Measurements from ENCODE around the gene RNF144A. TPM values are rescaled to one million over a fixed set of nuclear protein-coding genes. Genes with fewer than 3 reads are reported as not detected.

The RNF144A gene
- total RNA-seq, 1 donor from 2014 or later, result 52.8 TPM

DNA sequence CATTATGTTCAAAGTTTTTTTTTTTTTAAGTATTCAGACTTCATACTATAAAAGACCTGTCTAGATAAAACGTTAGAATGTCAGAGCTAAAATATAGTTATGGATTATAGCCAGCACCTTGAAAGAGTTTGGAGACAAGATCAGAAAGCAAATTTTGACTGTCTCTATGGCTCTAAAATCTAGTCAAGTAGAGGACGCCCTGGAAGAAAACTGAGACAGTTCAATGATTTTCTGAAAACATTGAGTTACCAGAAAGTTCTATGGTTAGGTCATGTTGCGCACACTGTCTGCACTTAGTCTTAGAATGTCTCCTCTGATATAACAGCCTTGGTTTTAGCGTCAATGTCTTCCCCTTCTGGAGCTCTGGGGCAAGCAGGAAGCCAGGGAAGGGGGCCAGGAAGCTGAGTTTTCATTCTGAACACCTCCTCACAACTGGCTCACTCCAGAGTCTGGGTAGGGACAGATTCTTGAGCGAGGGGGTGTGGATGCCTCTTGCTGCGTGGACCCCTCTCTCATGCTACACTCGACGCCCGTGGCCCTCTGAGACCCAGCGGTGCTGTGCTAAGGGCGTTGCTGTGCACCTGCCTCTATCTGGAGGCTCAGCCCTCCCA lies 99.5 kb downstream of the RNF144A start:
- H3K36me3 Mint-ChIP-seq, result peaks cover 23% of the 10 kb centered on the region
- H3K4me3 Mint-ChIP-seq, result no peak overlapping the region
- peaks cover 82% of the 10 kb centered on the region for H3K4me1 Mint-ChIP-seq
- TF ChIP-seq, protein P1, sequence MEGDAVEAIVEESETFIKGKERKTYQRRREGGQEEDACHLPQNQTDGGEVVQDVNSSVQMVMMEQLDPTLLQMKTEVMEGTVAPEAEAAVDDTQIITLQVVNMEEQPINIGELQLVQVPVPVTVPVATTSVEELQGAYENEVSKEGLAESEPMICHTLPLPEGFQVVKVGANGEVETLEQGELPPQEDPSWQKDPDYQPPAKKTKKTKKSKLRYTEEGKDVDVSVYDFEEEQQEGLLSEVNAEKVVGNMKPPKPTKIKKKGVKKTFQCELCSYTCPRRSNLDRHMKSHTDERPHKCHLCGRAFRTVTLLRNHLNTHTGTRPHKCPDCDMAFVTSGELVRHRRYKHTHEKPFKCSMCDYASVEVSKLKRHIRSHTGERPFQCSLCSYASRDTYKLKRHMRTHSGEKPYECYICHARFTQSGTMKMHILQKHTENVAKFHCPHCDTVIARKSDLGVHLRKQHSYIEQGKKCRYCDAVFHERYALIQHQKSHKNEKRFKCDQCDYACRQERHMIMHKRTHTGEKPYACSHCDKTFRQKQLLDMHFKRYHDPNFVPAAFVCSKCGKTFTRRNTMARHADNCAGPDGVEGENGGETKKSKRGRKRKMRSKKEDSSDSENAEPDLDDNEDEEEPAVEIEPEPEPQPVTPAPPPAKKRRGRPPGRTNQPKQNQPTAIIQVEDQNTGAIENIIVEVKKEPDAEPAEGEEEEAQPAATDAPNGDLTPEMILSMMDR (IDR thresholded peaks at IDR 0.05; ENCODE audit: unreplicated experiment), result no peak
- DNase-seq (ENCODE audit: low spot score in 2 of 2, unreplicated experiment in 2 of 2), result no peak
- peak overlapping the region; percentile 93 for H3K27ac Mint-ChIP-seq
- H3K27me3 Mint-ChIP-seq (ENCODE audit: low read depth), result no peaks in the 10 kb centered on the region
- H3K9me3 Mint-ChIP-seq, result no peaks in the 10 kb centered on the region

DNA sequence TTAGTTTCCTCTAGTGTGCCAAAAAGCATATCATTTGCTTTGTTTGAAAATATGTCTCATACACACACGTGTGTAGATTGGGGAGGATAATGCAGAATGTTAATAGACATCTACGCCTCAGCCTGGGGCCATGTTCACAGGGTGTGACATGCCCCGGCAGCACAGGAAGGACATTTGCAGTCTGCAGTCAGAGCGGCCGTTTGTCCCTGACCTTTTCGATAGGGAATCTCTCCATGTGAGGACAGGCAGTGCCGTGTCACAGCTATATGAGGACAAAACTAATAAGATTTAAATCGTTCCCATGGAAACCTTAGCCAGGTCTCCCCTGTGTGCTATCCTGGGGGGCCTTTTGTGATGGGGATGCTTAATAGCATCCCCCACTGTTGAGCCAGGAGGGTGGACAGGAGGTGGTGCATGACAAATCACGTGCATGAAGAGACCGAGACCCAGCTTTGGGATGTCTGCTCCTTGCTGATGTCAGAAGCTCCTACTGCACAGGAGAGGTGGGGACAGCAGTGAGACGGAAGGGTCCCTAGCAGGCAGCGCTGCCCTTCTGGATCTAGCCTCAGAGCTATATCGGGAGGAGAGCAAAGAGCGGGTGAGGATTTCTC lies 100.6 kb downstream of the RNF144A start:
- Mint-ChIP-seq H3K36me3 (peaks cover 23% of the 10 kb centered on the region), H3K27me3 (ENCODE audit: low read depth) (no peaks in the 10 kb centered on the region), H3K27ac (peak overlapping the region; percentile 93), H3K9me3 (no peaks in the 10 kb centered on the region), H3K4me3 (no peak overlapping the region), H3K4me1 (peaks cover 81% of the 10 kb centered on the region)
- no peak for DNase-seq (ENCODE audit: low spot score in 2 of 2, unreplicated experiment in 2 of 2)
- TF ChIP-seq, protein P1 (IDR thresholded peaks at IDR 0.05; ENCODE audit: unreplicated experiment), result no peak

DNA sequence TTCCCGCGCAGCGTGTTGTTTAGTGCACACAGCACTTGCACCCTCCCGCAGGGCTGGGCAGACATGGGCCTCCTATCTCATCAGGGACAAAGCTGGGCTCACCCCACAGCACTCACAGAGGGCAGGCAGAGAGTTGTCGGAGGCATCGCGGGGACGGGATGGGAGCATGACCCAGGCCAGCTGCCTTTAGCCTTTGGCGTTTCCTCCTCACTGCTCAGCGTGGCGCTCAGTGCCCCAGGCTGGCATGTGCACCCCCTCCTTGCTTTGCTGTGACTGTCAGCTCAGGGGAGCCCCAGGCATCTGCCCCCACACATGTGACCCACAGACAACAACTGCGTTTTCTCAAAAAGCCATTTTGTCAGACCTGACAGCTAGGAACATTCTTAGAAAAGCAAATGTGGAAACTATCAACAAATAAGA lies 101.1 kb downstream of the RNF144A start:
- TF ChIP-seq, protein P1 (IDR thresholded peaks at IDR 0.05; ENCODE audit: unreplicated experiment), result no peak
- H3K27me3 Mint-ChIP-seq (ENCODE audit: low read depth), result no peaks in the 10 kb centered on the region
- H3K36me3 Mint-ChIP-seq, result peaks cover 23% of the 10 kb centered on the region
- H3K4me1 Mint-ChIP-seq, result peaks cover 82% of the 10 kb centered on the region
- peak overlapping the region; percentile 93 for H3K27ac Mint-ChIP-seq
- no peak overlapping the region for H3K4me3 Mint-ChIP-seq
- no peaks in the 10 kb centered on the region for H3K9me3 Mint-ChIP-seq
- DNase-seq (ENCODE audit: low spot score in 2 of 2, unreplicated experiment in 2 of 2), result no peak

DNA sequence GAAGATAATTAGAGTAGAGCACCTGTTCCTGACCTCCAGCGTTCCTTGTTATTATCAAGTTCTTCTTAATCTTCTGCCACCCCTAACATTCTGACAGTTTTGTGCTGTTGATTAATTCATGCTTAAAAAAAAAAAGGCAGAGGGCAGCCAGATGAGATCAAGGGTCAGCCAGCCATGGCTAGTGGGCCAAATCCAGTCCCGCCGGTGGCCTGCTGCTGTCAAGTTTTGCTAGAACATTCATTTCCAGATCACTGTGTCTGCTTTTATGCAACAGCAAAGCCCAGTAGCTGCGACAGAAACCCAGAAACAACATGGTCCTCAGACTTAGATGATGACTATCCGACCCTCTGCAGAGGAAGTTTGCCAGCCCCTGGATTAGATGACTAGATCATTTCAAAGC lies 101.6 kb downstream of the RNF144A start:
- H3K4me1 Mint-ChIP-seq, result peaks cover 82% of the 10 kb centered on the region
- no peaks in the 10 kb centered on the region for H3K27me3 Mint-ChIP-seq (ENCODE audit: low read depth)
- H3K36me3 Mint-ChIP-seq, result peaks cover 23% of the 10 kb centered on the region
- no peaks in the 10 kb centered on the region for H3K9me3 Mint-ChIP-seq
- H3K4me3 Mint-ChIP-seq, result no peak overlapping the region
- TF ChIP-seq, protein P1 (IDR thresholded peaks at IDR 0.05; ENCODE audit: unreplicated experiment), result no peak
- no peak for DNase-seq (ENCODE audit: low spot score in 2 of 2, unreplicated experiment in 2 of 2)
- H3K27ac Mint-ChIP-seq, result peak overlapping the region; percentile 93

DNA sequence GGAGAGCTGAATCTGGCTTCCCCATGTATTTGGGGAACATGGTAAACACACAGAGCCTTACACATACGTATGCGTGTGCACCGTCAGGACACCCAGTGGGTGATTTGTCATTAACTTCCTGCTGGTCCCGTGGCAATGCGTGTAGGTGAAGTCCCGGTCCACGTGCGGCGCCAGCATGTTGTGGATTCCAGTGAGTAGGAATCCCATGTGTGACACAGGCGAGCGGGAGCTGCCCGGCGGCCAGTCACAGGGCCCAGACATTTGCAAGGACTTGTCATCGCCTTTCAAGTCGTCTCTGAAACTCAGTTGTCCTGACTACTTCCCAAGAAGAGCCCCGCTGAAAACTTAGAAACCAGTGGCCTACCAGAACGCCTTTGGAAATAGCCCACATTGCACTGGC lies 102.0 kb downstream of the RNF144A start:
- Mint-ChIP-seq H3K36me3 (peaks cover 24% of the 10 kb centered on the region), H3K4me1 (peaks cover 79% of the 10 kb centered on the region), H3K4me3 (no peak overlapping the region), H3K27me3 (ENCODE audit: low read depth) (no peaks in the 10 kb centered on the region), H3K9me3 (no peaks in the 10 kb centered on the region), H3K27ac (no peak overlapping the region)
- no peak for DNase-seq (ENCODE audit: low spot score in 2 of 2, unreplicated experiment in 2 of 2)
- TF ChIP-seq, protein P1 (IDR thresholded peaks at IDR 0.05; ENCODE audit: unreplicated experiment), result no peak
